Right atrium auricular region (tissue), 2 donors: ENCODE results near the gene AWAT1. TPM values are rescaled to one million over a fixed set of nuclear protein-coding genes. Genes with fewer than 3 reads are reported as not detected.
A peak's percentile ranks its signal among the peaks of the same experiment; 100 is the strongest.

Experiments
- DNase-seq: peaks from one replicate; pipeline ENCODE4 v3.0.0-alpha.2; 2019; ENCODE audit warnings: low spot score
- H3K27ac ChIP-seq, 2 donors: fragments of 200-600 bp; sonication (generic); 1 replicate in 1 of 2; 2 replicates in 1 of 2; pipeline ENCODE4 v1.5.1; 2016 to 2019
- H3K27me3 ChIP-seq, 2 donors: fragments of 200-600 bp; sonication (generic); one replicate each; pipeline versions ENCODE4 v1.5.1 to v1.6.0; 2017 to 2019
- H3K36me3 ChIP-seq: fragments of 200-600 bp; sonication (generic); one replicate; pipeline ENCODE4 v1.5.1; 2016
- H3K4me1 ChIP-seq, 2 donors: fragments of 200-600 bp; sonication (generic); one replicate each; pipeline versions ENCODE4 v1.5.1 to v1.6.0; 2017 to 2019
- H3K4me3 ChIP-seq, 2 donors: fragments of 200-600 bp; sonication (generic); 1 replicate in 1 of 2; 2 replicates in 1 of 2; pipeline ENCODE4 v1.5.1; 2017 to 2019; ENCODE audit warnings: mild to moderate bottlenecking in 1 of 2, moderate library complexity in 1 of 2
- H3K9me3 ChIP-seq, 2 donors: fragments of 200-600 bp; sonication (generic); one replicate each; pipeline ENCODE4 v1.5.1; 2019
- total RNA-seq, 2 donors: library from RNA; depleted of rRNA; stranded (reverse); fragments of >200 nt; gene quantifications; one replicate each; pipeline ENCODE4 v1.1.0, GENCODE V29; 2016
- TF ChIP-seq, protein P1 (sequence below), 2 donors: fragments of 200-600 bp; sonication (generic); IDR thresholded peaks; one replicate each; pipeline ENCODE4 v1.5.1; 2019; ENCODE audit warnings: antibody characterized with exemption in 2 of 2

Gene AWAT1
- total RNA-seq, 2 donors from 2014 or later, result not detected

DNA sequence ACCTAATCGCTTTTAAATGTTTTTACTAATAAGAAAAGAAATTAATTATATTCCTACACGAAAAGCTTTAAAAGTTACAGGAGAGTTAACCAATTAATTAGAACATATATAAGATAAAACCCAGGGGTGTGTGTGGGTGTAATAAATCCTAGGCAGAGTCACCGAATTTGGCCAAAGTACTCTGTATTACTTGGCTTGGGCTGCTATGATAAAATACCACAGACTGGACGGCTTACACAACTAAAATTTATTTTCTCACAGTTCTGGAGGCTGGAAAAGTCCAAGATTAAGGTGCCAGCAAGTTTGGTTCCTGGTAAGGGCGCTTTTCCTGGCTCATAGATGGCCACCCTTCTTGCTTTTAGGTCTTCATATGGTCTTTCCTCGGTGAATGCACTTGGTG lies 10.4 kb downstream of the AWAT1 start:
- no peaks in the 10 kb centered on the region for H3K4me1 ChIP-seq
- no peak overlapping the region for H3K4me3 ChIP-seq
- DNase-seq, result no peak
- no peaks in the 10 kb centered on the region for H3K9me3 ChIP-seq
- no peaks in the 10 kb centered on the region for H3K27me3 ChIP-seq
- TF ChIP-seq, protein P1, sequence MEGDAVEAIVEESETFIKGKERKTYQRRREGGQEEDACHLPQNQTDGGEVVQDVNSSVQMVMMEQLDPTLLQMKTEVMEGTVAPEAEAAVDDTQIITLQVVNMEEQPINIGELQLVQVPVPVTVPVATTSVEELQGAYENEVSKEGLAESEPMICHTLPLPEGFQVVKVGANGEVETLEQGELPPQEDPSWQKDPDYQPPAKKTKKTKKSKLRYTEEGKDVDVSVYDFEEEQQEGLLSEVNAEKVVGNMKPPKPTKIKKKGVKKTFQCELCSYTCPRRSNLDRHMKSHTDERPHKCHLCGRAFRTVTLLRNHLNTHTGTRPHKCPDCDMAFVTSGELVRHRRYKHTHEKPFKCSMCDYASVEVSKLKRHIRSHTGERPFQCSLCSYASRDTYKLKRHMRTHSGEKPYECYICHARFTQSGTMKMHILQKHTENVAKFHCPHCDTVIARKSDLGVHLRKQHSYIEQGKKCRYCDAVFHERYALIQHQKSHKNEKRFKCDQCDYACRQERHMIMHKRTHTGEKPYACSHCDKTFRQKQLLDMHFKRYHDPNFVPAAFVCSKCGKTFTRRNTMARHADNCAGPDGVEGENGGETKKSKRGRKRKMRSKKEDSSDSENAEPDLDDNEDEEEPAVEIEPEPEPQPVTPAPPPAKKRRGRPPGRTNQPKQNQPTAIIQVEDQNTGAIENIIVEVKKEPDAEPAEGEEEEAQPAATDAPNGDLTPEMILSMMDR (IDR thresholded peaks at IDR 0.05), result no peak
- no peak overlapping the region for H3K27ac ChIP-seq
- no peaks in the 10 kb centered on the region for H3K36me3 ChIP-seq

DNA sequence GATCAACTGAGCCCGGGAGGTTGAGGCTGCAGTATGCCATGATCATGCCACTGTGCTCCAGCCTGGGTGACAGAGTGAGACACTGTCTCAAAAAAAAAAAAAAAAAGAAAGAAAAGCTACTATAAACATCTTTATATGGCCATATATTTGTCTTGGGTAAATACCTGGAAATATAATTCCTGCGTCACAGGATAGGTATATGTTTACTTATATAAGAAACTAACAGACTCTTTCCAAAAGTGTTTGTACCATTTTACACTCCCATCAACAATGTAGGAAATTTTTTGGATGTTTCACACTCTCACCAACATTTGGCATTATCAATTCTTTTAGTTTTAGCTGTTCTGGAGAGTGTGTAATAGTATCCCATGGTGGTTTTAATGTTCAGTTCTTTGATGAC lies 12.8 kb downstream of the AWAT1 start:
- Histone ChIP-seq H3K4me3 (no peak overlapping the region), H3K36me3 (no peaks in the 10 kb centered on the region), H3K4me1 (no peaks in the 10 kb centered on the region), H3K27me3 (no peaks in the 10 kb centered on the region), H3K9me3 (no peaks in the 10 kb centered on the region), H3K27ac (no peak overlapping the region)
- TF ChIP-seq, protein P1 (IDR thresholded peaks at IDR 0.05), result no peak
- DNase-seq, result no peak

DNA sequence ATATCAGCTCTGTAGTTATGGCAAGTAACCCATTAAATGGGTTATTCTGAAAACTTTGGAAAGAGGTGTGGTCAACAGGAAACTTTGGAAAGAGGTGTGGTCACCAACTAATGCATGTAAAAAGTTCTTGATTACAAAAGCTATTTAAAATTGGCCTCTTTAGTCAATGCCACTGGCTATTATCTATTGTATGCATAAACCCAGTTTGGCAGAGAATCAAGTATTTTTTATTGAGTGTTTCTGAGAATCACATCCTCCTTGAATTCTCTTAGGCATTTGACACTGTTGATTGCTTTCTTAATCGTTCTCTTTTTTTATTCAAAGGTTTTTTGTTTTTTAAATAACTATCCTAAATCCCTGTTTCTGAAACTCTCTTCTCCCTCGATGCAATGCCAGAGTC lies 18.0 kb downstream of the AWAT1 start:
- H3K27ac ChIP-seq, result no peak overlapping the region
- DNase-seq, result no peak
- no peak overlapping the region for H3K4me3 ChIP-seq
- no peaks in the 10 kb centered on the region for H3K9me3 ChIP-seq
- TF ChIP-seq, protein P1 (IDR thresholded peaks at IDR 0.05), result no peak
- H3K36me3 ChIP-seq, result no peaks in the 10 kb centered on the region
- no peaks in the 10 kb centered on the region for H3K27me3 ChIP-seq
- H3K4me1 ChIP-seq, result no peaks in the 10 kb centered on the region

DNA sequence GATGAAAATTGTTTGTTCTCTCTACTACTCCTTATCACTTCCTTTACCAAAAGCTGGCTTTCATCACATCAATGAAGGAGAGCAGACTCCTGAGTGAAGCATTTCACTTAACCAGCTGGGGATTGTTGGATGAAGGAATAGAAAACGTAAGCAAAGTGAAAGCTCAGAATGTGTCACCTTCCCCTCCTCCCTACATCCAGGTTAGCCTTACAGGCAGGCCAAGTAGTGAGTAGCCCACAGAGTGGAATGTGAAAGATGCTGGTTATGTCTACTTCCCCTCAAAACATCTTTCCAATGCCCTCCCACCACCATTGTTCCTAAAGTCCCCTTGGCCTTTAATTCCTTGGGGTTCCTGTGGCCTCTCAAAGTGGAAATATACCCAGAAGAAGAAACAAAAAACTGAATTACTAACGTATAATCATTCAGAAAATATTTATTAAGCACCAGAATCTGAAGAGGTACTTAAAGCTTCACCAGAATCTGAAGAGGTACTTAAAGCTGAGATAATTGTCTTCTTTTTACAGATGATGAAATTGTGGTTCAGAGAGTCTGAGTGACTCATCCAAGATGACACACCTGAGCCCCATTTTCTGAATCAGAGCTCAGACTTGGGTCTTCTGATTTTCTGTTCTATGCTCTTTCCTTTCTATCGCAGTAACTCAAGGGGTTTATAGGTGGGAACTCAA lies 19.1 kb downstream of the AWAT1 start:
- TF ChIP-seq, protein P1 (IDR thresholded peaks at IDR 0.05), result no peak

DNA sequence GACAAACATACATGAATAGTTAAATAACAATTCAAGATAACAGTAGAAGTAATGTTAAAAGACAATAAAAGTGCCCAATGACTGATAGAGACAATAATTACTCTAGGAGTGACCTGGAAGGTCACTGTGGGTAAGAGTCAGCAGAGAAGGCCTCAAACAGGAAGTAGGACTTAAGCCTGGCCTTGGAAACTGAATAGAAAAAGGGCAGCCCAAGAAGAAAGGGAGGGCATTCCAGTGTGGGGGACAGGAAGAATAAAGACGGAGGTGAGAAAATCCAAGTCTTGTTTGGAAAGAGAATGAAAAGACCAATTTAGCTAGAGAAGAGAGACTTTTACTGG lies 19.6 kb downstream of the AWAT1 start:
- no peak for DNase-seq
- Histone ChIP-seq H3K4me1 (no peaks in the 10 kb centered on the region), H3K4me3 (no peak overlapping the region), H3K27me3 (no peaks in the 10 kb centered on the region), H3K27ac (no peak overlapping the region), H3K9me3 (no peaks in the 10 kb centered on the region), H3K36me3 (no peaks in the 10 kb centered on the region)
- TF ChIP-seq, protein P1 (IDR thresholded peaks at IDR 0.05), result no peak

More for the DNA sequence above, 19.1 kb downstream of the AWAT1 start:
- no peaks in the 10 kb centered on the region for H3K27me3 ChIP-seq
- DNase-seq, result no peak
- H3K4me3 ChIP-seq, result no peak overlapping the region
- H3K27ac ChIP-seq, result no peak overlapping the region
- no peaks in the 10 kb centered on the region for H3K9me3 ChIP-seq
- H3K36me3 ChIP-seq, result no peaks in the 10 kb centered on the region
- no peaks in the 10 kb centered on the region for H3K4me1 ChIP-seq

DNA sequence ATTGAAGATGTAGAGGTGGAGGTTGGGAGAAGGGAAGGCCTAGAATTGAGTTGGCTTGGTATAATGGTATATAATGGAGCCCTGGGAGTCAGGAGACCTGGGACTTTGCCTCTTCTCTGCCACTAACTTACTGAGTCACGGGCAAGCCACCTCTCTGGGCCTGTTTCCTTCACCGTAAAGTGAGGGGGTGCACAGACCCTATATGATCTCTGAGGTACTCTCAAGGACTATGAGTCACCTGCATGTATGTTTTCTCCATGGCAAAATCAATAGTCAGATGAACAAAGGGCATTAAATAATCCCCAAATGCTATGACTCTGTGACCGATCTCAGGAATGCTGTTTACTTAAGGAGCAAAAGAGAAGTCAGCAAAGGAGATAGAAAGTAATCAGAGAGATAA lies 20.5 kb downstream of the AWAT1 start:
- no peaks in the 10 kb centered on the region for H3K36me3 ChIP-seq
- TF ChIP-seq, protein P1 (IDR thresholded peaks at IDR 0.05), result no peak

More for the DNA sequence above, 20.5 kb downstream of the AWAT1 start:
- no peak for DNase-seq
- H3K27me3 ChIP-seq, result no peaks in the 10 kb centered on the region
- peak overlapping the region in 1 of 2 donors; percentile 23 for H3K27ac ChIP-seq
- no peaks in the 10 kb centered on the region for H3K4me1 ChIP-seq
- H3K9me3 ChIP-seq, result no peaks in the 10 kb centered on the region
- H3K4me3 ChIP-seq, result no peak overlapping the region
